Endothelial cell of umbilical vein (primary cell): Measurements from ENCODE around the gene CDX2.

ENCODE experiments used
- EZH2 ChIP-seq: IDR thresholded peaks from 2 replicates; pipeline ENCODE4 v1.6.1; 2012; ENCODE audit warnings: borderline replicate concordance, low read depth, mild to moderate bottlenecking, moderate library complexity, low read length, inconsistent platforms; ENCODE audit not compliant: severe bottlenecking
- GATA2 ChIP-seq: IDR thresholded peaks from 2 replicates; pipeline ENCODE4 v1.7.0; 2011; ENCODE audit warnings: low read depth, mild to moderate bottlenecking, moderate library complexity, mixed read lengths, low read length; ENCODE audit not compliant: insufficient read length, insufficient read depth
- JUN ChIP-seq: IDR thresholded peaks from 2 replicates; pipeline ENCODE4 v1.6.1; 2011; ENCODE audit warnings: borderline replicate concordance, low read depth; ENCODE audit not compliant: insufficient read length, insufficient read depth
- MYC ChIP-seq: IDR thresholded peaks from one replicate; pipeline ENCODE4 v1.6.1; 2011; ENCODE audit warnings: mild to moderate bottlenecking, low read depth, low read length
- POLR2A ChIP-seq: IDR thresholded peaks from 2 replicates; pipeline ENCODE4 v1.6.1; 2012; ENCODE audit warnings: low read depth, mild to moderate bottlenecking, control low read depth, low read length
- POLR2AphosphoS5 ChIP-seq: IDR thresholded peaks from 2 replicates; pipeline ENCODE4 v1.6.1; 2012; ENCODE audit warnings: low read depth, mild to moderate bottlenecking, control low read depth, low read length, moderate library complexity; ENCODE audit not compliant: insufficient read depth
- TF ChIP-seq, protein P1 (sequence below), 2 donors: IDR thresholded peaks; 1 replicate in 1 of 2; 2 replicates in 1 of 2; pipeline ENCODE4 v1.5.1; 2011; ENCODE audit warnings: low read length in 2 of 2, mild to moderate bottlenecking in 2 of 2, moderate library complexity in 2 of 2, control low read depth in 1 of 2, inconsistent platforms in 1 of 2, low read depth in 1 of 2; ENCODE audit not compliant: insufficient read depth in 1 of 2; ENCODE audit errors: extremely low read depth in 1 of 2
- TF ChIP-seq, protein P2 (sequence below): IDR thresholded peaks from 2 replicates; pipeline ENCODE4 v1.6.1; 2011; ENCODE audit not compliant: insufficient read depth, insufficient read length

DNA sequence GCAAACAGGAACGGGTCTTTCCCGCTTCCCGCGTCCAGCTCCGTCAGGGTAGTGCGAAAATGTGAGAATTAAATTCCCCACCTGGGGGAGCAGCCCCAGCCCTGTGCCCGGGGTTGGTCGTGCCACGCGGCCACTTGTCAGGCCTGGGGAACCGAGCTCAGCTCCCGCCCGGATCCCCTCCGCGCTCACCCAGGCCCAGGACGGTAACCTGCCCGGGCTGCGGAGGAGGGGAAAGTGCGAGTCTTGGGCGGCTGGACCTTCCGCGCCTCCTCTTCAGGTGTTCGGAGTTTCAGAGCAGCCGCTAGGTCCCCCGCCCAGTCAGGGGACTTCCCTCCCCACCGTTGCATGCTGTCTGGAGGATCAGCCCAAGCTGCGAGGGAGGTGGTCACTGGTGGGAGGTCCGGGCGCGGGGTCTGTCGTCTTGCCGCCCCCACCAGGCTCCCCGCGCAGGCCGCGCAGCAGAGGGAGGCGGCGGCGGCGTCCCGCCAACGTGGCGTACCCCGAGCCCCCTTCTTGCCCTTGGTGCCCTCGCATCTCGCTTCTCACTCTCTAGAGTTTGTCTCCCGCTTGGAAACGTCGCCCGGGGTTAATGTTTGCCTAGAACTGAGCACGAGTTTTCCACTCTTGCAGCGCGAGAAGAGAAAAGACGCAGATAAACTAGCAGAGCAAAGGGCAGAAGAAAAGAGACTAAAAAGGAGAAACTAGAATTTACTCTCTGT lies 11.3 kb upstream of the CDX2 start:
- peak; percentile 60 for TF ChIP-seq EZH2
- TF ChIP-seq, protein P1, sequence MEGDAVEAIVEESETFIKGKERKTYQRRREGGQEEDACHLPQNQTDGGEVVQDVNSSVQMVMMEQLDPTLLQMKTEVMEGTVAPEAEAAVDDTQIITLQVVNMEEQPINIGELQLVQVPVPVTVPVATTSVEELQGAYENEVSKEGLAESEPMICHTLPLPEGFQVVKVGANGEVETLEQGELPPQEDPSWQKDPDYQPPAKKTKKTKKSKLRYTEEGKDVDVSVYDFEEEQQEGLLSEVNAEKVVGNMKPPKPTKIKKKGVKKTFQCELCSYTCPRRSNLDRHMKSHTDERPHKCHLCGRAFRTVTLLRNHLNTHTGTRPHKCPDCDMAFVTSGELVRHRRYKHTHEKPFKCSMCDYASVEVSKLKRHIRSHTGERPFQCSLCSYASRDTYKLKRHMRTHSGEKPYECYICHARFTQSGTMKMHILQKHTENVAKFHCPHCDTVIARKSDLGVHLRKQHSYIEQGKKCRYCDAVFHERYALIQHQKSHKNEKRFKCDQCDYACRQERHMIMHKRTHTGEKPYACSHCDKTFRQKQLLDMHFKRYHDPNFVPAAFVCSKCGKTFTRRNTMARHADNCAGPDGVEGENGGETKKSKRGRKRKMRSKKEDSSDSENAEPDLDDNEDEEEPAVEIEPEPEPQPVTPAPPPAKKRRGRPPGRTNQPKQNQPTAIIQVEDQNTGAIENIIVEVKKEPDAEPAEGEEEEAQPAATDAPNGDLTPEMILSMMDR (IDR thresholded peaks at IDR 0.05; ENCODE audit: extremely low read depth in 1 of 2, insufficient read depth in 1 of 2, low read depth in 1 of 2, low read length in 2 of 2), result no peak
- TF ChIP-seq, protein P2, sequence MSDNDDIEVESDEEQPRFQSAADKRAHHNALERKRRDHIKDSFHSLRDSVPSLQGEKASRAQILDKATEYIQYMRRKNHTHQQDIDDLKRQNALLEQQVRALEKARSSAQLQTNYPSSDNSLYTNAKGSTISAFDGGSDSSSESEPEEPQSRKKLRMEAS, result no peak
- no peak for TF ChIP-seq GATA2
- TF ChIP-seq POLR2A, result no peak
- no peak for TF ChIP-seq POLR2AphosphoS5
- no peak for TF ChIP-seq JUN
- no peak for TF ChIP-seq MYC
